NB4 (cell line): ENCODE measurements around the gene SLC22A2.
"Not testable (repeated sequence)": the region's sequence is repeated elsewhere in the genome, so short reads cannot be mapped to it uniquely, and the experiment has no call there.

Experiments used
- DNase-seq: peaks from one replicate; pipeline ENCODE4 v3.0.0; 2010; ENCODE audit warnings: low read depth
- H3K4me3 ChIP-seq: one replicate; pipeline ENCODE4 v1.5.1; 2011; ENCODE audit warnings: mild to moderate bottlenecking, low read depth, low read length, moderate library complexity
- MYC ChIP-seq: IDR thresholded peaks from 2 replicates; pipeline ENCODE4 v1.6.1; 2011; ENCODE audit warnings: low read depth, low read length
- POLR2A ChIP-seq: IDR thresholded peaks from 2 replicates; pipeline ENCODE4 v1.6.1; 2011; ENCODE audit warnings: mild to moderate bottlenecking; ENCODE audit not compliant: insufficient read length; ENCODE audit errors: extremely low read depth
- TF ChIP-seq, protein P1 (sequence below): IDR thresholded peaks from 2 replicates; pipeline ENCODE4 v1.6.1; 2011; ENCODE audit warnings: low read depth, low read length
- TF ChIP-seq, protein P2 (sequence below): IDR thresholded peaks from one replicate; pipeline ENCODE4 v1.5.1; 2012; ENCODE audit warnings: low read depth, low read length

Gene SLC22A2

DNA sequence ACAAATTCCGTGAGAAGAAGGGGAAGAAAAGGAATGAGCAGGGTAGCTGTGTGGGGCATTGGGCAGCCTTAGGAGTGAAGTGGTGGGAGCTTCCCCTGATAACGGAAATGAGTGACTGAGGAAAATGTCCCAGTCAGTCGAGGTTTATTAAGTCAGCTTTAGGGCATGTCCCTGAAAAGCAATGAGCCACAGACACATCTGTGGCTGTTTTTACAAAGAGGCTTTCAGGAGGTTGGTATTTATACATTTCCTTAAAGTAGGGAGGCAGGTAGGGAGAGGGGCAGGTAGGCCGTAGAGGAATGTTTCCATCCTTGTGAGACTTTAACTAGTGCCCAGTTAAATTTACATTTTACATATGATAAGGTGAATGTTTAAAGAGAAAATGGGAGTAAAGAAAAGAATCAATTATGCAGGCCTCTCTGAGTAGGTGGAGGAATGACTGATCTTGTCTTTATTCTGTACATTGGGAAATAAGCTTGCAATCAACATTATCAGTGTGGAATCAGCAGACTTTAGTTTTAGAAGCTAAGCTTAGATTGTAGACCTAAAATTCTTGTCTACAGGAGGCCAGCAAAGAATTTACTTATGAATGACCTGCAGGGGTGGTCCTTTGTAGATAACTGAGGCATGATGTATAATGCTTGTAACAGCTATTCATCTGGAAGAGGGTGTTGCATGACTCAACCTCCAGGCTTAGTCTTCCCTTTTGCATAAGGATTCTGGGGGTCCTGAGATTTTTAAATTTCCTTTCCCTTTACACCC is 18.5 kb downstream of the SLC22A2 start:
- no peak for TF ChIP-seq MYC
- no peak overlapping the region for H3K4me3 ChIP-seq
- no peak for DNase-seq

DNA sequence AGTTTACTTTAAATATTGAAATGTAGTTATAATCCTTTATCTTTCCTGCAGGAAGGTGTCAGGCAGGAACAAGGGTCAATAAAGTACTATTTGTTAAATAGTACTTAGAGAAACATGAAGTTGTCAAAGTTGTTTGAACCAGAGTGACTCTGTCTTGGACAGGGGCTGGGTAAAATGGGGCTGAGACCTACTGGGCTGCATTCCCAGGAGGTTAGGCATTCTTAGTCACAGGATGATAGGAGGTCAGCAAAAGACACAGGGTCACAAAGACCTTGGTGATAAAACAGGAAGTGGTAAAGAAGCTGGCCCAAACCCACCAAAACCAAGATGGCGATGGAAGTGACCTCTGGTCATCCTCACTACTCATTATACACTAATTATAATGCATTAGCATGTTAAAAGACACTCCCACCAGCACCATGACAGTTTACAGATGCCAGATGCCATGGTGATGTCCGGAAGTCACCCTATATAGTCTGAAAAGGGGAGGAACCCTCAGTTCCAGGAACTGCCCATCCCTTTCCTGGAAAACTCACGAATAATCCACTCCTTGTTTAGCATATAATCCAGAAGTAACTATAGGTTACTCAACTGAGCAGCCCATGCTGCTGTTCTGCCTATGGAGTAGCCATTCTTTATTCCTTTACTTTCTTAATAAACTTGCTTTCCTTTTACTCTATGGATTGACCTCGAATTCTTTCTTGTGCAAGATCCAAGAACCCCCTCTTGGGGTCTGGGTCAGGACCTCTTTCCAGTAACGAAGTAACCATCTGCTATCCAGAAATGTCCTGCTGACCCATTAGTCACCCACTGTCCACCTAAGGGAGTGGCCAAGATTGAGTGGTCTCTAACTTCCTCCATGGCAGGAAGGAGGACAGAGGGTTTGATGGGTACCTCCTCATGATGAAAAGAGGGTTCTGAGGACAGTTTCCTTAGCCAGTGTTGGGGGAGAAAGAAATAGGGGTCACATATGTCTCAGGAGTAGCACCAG is 19.6 kb downstream of the SLC22A2 start:
- peak; percentile 18 for DNase-seq
- TF ChIP-seq POLR2A = no peak
- TF ChIP-seq, protein P1, sequence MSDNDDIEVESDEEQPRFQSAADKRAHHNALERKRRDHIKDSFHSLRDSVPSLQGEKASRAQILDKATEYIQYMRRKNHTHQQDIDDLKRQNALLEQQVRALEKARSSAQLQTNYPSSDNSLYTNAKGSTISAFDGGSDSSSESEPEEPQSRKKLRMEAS = no peak
- TF ChIP-seq, protein P2, sequence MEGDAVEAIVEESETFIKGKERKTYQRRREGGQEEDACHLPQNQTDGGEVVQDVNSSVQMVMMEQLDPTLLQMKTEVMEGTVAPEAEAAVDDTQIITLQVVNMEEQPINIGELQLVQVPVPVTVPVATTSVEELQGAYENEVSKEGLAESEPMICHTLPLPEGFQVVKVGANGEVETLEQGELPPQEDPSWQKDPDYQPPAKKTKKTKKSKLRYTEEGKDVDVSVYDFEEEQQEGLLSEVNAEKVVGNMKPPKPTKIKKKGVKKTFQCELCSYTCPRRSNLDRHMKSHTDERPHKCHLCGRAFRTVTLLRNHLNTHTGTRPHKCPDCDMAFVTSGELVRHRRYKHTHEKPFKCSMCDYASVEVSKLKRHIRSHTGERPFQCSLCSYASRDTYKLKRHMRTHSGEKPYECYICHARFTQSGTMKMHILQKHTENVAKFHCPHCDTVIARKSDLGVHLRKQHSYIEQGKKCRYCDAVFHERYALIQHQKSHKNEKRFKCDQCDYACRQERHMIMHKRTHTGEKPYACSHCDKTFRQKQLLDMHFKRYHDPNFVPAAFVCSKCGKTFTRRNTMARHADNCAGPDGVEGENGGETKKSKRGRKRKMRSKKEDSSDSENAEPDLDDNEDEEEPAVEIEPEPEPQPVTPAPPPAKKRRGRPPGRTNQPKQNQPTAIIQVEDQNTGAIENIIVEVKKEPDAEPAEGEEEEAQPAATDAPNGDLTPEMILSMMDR = no peak
- no peak for TF ChIP-seq MYC
- H3K4me3 ChIP-seq = no peak overlapping the region

DNA sequence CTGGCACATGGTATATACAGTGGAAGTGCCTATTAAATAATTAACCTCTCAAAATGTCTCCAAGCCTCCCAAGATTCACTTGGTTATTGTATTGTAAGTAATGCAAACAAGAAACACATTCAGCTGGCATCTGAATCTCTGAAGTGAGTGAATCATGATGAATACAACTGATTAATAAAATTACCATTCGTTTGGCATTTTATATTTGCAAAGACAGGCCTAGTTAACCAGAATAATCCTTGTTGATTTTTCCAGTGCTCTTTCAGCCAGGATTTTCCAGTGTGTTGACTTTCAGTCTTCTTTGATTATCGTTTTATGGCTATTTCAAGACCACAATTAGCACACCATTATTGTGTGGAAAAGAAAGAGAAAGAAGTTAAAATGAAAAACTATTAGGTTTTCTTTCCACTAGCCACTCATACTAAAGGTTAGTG is 20.3 kb downstream of the SLC22A2 start:
- TF ChIP-seq, protein P2 = no peak
- TF ChIP-seq POLR2A = no peak
- TF ChIP-seq, protein P1 = no peak
- TF ChIP-seq MYC = no peak
- H3K4me3 ChIP-seq = no peak overlapping the region
- DNase-seq = no peak

DNA sequence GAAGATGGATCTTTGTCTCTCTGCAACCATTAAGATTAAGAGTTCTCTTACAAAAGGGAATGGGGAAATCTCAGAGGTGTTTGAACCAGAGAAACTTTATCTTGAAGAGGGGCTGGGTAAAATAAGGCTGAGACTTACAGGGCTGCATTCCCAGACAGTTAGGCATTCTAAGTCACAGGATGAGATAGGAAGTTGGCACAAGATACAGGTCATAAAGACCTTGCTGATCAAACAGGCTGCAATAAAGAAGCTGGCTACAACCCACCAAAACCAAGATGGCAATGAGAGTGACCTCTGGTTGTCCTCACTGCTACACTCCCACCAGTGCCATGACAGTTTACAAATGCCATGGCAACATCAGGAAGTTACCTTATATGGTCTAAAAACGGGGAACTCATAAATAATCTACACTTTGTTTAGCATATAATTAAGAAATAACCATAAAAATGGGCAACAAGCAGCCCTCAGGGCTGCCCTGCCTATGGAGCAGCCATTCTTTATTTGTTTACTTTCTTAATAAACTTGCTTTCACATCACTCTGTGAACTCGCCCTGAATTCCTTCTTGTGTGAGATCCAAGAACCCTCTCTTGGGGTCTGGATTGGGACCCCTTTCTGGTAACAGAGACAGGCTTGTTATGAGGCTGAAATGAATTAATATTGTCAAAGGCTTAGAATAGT is 20.9 kb downstream of the SLC22A2 start:
- not testable (repeated sequence) for DNase-seq, H3K4me3 ChIP-seq

DNA sequence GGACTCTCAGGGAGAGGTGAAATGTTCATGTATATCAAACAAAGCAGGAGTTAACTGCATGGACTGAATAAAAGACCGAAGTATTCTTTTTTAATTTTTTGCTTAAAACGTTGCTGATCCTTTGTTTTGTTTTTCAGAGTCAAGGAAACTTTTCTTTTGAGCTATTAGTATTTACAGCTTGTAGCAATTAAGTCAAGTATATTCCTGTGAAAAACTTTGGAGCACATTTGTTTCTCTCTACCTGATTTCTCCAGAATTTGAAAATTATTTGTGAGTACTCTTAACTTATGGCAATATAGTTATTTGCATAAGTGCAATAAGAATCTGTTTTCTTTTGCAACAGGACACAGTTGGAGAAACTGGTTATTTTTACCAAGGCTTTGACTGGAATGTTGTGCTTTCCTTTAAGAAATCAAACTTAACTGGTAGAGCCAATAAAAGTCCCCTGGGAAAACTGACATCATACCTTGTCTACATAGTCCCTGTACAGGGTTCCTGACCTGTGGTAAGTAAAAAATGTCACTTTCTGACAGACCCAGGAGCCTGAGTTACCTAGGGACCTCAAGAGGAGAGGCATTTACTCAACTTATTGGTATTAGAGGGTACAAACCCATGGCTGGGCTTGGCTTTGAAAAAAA is 22.3 kb downstream of the SLC22A2 start:
- H3K4me3 ChIP-seq, DNase-seq: not testable (repeated sequence)

DNA sequence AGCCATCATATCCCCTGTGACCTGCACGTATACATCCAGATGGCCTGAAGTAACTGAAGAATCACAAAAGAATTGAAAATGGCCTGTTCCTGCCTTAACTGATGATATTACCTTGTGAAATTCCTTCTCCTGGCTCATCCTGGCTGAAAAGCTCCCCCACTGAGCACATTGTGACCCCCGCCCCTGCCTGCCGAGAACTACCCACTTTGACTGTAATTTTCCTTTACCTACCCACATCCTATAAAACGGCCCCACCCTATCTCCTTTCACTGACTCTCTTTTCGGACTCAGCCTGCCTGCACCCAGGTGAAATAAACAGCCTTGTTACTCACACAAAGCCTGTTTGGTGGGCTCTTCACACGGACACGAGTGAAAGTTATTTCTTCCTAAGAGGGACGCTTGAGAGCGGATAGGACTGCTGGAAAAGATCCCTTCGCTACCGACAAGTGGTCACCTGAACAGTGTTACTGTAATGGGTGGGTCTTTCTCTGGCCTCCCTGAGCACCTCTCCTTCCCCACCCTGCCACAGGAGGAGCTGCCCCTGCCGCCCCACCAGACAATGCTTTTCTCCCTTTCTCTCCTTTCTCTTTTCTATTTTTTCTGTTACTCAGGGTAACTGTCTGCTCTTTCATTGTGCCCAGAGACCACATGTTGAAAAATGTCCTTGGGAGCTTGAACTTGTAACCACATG is 24.5 kb downstream of the SLC22A2 start:
- DNase-seq, H3K4me3 ChIP-seq: not testable (repeated sequence)

DNA sequence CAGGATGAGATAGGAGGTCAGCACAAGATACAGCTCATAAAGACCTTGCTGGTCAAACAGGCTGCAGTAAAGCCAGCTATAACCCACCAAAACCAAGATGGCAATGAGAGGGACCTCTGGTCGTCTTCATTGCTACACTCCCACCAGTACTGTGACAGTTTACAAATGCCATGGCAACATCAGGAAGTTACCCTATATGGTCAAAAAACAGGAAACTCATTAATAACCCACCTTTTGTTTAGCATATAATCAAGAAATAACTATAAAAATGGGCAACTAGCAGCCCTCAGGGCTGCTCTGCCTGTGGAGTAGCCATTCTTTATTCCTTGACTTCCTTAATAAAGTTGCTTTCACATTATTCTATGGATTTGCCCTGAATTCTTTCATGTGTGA is 30.9 kb downstream of the SLC22A2 start:
- TF ChIP-seq, protein P2 = no peak
- TF ChIP-seq POLR2A = no peak
- TF ChIP-seq MYC = no peak
- no peak overlapping the region for H3K4me3 ChIP-seq
- DNase-seq = no peak
